HFFc6 (cell line): ENCODE data around the gene KLHL7. TPM values are rescaled to one million over a fixed set of nuclear protein-coding genes. Genes with fewer than 3 reads are reported as not detected.
A peak's percentile ranks its signal among the peaks of the same experiment; 100 is the strongest.

Source experiments
- DNase-seq: peaks from one replicate; pipeline ENCODE4 v3.0.0-alpha.2; 2018
- H3K27ac Mint-ChIP-seq: 2 replicates; pipeline ENCODE4 v1.8.0; 2020; ENCODE audit warnings: mild to moderate bottlenecking, mixed read lengths
- H3K27me3 Mint-ChIP-seq: 2 replicates; pipeline ENCODE4 v1.8.0; 2021; ENCODE audit warnings: mild to moderate bottlenecking, moderate library complexity, mixed read lengths; ENCODE audit not compliant: insufficient read depth
- H3K36me3 Mint-ChIP-seq: 2 replicates; pipeline ENCODE4 v1.8.0; 2021; ENCODE audit warnings: low read depth, mixed read lengths
- H3K4me1 Mint-ChIP-seq: 2 replicates; pipeline ENCODE4 v1.8.0; 2020; ENCODE audit warnings: low read depth, mixed read lengths
- H3K4me3 Mint-ChIP-seq: 2 replicates; pipeline ENCODE4 v1.8.0; 2020; ENCODE audit warnings: mild to moderate bottlenecking, moderate library complexity, mixed read lengths
- H3K9me3 Mint-ChIP-seq: 2 replicates; pipeline ENCODE4 v1.8.0; 2020; ENCODE audit warnings: mild to moderate bottlenecking, mixed read lengths
- CTCF ChIP-seq: fragments of 200-600 bp; sonication (generic); IDR thresholded peaks from 2 replicates; pipeline ENCODE4 v1.5.0; 2021; ENCODE audit warnings: antibody characterized with exemption, mild to moderate bottlenecking
- total RNA-seq, 6 experiments: library from RNA; stranded (reverse); fragmentation: NEBNext Ultra II Directional; extraction: Animal tissue kit (Norgen Biotek cat#: 25700); gene quantifications; 2 replicates in 1 of 6; 3 replicates in 5 of 6; pipeline ENCODE4 v1.2.3, GENCODE V29; 2021

KLHL7 gene
- total RNA-seq, 6 experiments from 2014 or later, result 23.1 to 31.2 (median 29.5) TPM

- H3K36me3 Mint-ChIP-seq, result peaks cover 29% of the 10 kb centered on the region
- TF ChIP-seq CTCF, result no peak
- DNase-seq, result no peak
Measured at GRCh38 chr7:23098460-23098859, 7.1 kb upstream of the KLHL7 start.

DNA sequence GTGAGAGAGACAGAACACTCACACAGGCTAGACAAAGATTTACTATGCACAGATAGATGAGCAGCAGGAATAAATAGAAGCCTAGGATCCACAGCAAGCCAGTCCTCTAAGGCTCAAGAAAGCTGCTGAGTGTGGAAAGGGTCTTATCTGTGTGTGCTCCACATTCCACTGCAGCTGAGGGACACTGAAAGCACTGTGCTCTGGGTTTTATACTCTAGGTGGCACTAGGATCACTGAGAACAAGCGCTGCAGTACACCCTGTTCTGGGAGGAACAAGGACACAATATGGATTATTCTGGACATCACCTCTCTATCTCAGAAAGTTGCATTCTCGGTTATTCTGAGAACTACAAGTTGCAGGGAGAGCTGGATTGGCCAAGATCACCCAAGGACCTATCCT lies 4.9 kb upstream of the KLHL7 start:
- H3K27ac Mint-ChIP-seq, result no peak overlapping the region
- no peak overlapping the region for H3K4me3 Mint-ChIP-seq

More at GRCh38 chr7:23098460-23098859, 7.1 kb upstream of the KLHL7 start:
- H3K27me3 Mint-ChIP-seq, result peaks cover 2% of the 10 kb centered on the region; the same call in 1 of the 2 replicates
- H3K27ac Mint-ChIP-seq, result no peak overlapping the region
- no peak overlapping the region for H3K4me3 Mint-ChIP-seq
- peaks cover 7% of the 10 kb centered on the region for H3K4me1 Mint-ChIP-seq
- H3K9me3 Mint-ChIP-seq, result peaks cover 29% of the 10 kb centered on the region

DNA sequence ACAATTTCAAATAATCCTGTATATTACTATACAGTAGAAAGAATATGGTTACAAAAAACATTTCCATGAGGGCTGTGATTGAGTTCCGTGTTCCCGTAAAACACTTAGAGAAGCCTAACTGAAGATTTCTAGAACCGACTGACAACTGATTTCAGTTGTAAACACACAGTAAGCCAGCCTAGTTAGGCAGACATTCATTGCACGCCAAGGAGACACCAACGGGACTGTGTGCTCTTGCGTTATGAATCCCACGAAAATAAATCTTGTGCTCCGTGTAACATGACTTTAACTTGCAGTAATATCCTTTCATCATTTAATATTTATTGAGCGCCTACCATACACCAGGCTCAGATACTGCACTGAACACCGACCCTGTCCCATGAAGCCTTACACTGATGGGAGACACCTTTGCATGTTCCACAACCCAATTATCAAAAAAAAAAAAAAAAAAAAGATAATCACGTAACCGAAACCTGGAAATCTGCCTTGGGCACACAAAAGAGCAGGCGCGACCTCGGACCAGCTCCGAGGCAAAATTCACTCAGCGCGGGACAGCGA lies 420 bp upstream of the KLHL7 start:
- H3K4me1 Mint-ChIP-seq, result peaks cover 27% of the 10 kb centered on the region
- H3K27me3 Mint-ChIP-seq, result peaks cover 1% of the 10 kb centered on the region; the same call in 1 of the 2 replicates
- no peak for TF ChIP-seq CTCF
- no peak for DNase-seq
- peaks cover 13% of the 10 kb centered on the region for H3K36me3 Mint-ChIP-seq
- peak overlapping the region; percentile 95 for H3K4me3 Mint-ChIP-seq
- H3K27ac Mint-ChIP-seq, result peak overlapping the region; percentile 92
- no peaks in the 10 kb centered on the region for H3K9me3 Mint-ChIP-seq

More for the DNA sequence above, 4.9 kb upstream of the KLHL7 start:
- H3K36me3 Mint-ChIP-seq, result peaks cover 28% of the 10 kb centered on the region
- H3K9me3 Mint-ChIP-seq, result peaks cover 28% of the 10 kb centered on the region
- H3K27me3 Mint-ChIP-seq, result peaks cover 2% of the 10 kb centered on the region; the same call in 1 of the 2 replicates
- H3K4me1 Mint-ChIP-seq, result no peaks in the 10 kb centered on the region
- no peak for TF ChIP-seq CTCF
- no peak for DNase-seq

DNA sequence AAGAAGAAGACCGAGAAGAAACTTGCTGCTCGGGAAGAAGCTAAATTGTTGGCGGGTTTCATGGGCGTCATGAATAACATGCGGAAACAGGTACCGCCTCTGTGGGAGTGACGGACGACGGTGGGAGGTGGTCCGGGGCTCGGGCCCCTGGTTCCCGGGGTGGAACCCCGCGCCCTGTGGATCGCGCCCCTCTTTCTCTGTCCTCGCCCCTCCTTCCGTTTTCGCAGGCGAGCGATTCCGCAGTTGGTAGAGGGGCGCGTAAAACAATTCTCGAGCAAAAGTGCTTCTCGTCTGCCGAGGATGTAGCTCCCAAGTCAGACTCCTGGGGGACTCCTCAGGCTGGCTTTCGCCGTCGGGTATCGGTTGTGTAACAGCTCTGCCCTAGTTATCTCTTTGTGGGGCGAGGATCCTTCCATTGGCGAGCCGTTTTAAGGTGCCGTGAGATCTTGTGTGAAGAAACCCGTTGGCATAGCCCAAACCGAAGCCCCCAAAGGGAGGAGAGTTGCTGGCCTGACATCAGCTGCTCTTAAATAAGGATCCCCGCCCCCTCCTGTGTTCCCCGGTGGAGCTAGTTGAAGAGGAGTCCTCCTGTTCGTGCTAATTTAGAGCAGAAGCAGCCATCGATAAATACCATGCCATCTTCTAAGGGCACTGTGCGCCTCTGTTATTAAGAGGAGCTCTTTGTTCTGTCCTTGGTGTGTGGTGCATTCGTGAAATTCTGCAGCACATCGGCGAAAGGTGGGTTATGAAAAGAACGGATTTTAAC lies 655 bp downstream of the KLHL7 start:
- peaks cover 13% of the 10 kb centered on the region for H3K36me3 Mint-ChIP-seq
- peak overlapping the region; percentile 92 for H3K27ac Mint-ChIP-seq
- no peaks in the 10 kb centered on the region for H3K9me3 Mint-ChIP-seq
- peaks cover 1% of the 10 kb centered on the region; the same call in 1 of the 2 replicates for H3K27me3 Mint-ChIP-seq
- peak overlapping the region; percentile 95 for H3K4me3 Mint-ChIP-seq
- TF ChIP-seq CTCF, result 0 out of 2 replicates have a peak, but pooled peaks have one; percentile 6
- peak; percentile 64 for DNase-seq
- peaks cover 27% of the 10 kb centered on the region for H3K4me1 Mint-ChIP-seq

GRCh38 chr7:23106823-23107663 lies 1.5 kb downstream of the KLHL7 start:
- no peaks in the 10 kb centered on the region for H3K9me3 Mint-ChIP-seq
- H3K27ac Mint-ChIP-seq, result peak overlapping the region; percentile 92
- H3K27me3 Mint-ChIP-seq, result peaks cover 1% of the 10 kb centered on the region; the same call in 1 of the 2 replicates
- H3K4me1 Mint-ChIP-seq, result peaks cover 30% of the 10 kb centered on the region
- peaks cover 10% of the 10 kb centered on the region for H3K36me3 Mint-ChIP-seq
- no peak for TF ChIP-seq CTCF
- peak overlapping the region; percentile 95 for H3K4me3 Mint-ChIP-seq
- DNase-seq, result no peak
